Caco-2 (cell line): ENCODE data around the gene PTOV1. TPM values are rescaled to one million over a fixed set of nuclear protein-coding genes. Genes with fewer than 3 reads are reported as not detected.

Experiments
- BruUV-seq: library from RNA; stranded (reverse); fragments of 400-500 nt; replicated peaks from 2 replicates; lab custom pipeline; 2021; lab: Mats Ljungman, UMichigan
- CTCF ChIA-PET: fragments of 300-600 bp; sonication (Branson Sonifier 250); formaldehyde crosslinking; loops from one replicate; lab custom pipeline; 2022; ENCODE audit warnings: antibody characterized with exemption; lab: Charles Lee
- POLR2A ChIA-PET: fragments of 300-600 bp; sonication (Branson Sonifier 250); formaldehyde crosslinking; loops from one replicate; lab custom pipeline; 2022; ENCODE audit warnings: antibody characterized with exemption; lab: Charles Lee
- DNase-seq, 2 experiments: peaks; one replicate each; pipeline versions ENCODE4 v3.0.0 to v3.0.0-alpha.2; 2020 to 2022
- H3K27me3 ChIP-seq: replicated peaks from 2 replicates; pipeline ENCODE4 v1.6.0; 2011; ENCODE audit warnings: low read length; ENCODE audit not compliant: control insufficient read depth, insufficient read depth
- H3K36me3 ChIP-seq: 2 replicates; pipeline ENCODE4 v1.5.1; 2011; ENCODE audit warnings: low read length; ENCODE audit not compliant: control insufficient read depth, insufficient read depth
- H3K4me1 ChIP-seq: fragments of 250-450 bp; sonication (Bioruptor Pico); 2 replicates; pipeline ENCODE4 v1.5.1; 2020; ENCODE audit warnings: mild to moderate bottlenecking
- H3K4me3 ChIP-seq: 2 replicates; pipeline ENCODE4 v1.5.1; 2011; ENCODE audit warnings: low read depth, mild to moderate bottlenecking, control low read depth, low read length
- H3K9me3 ChIP-seq: fragments of 250-450 bp; sonication (Bioruptor Pico); 2 replicates; pipeline ENCODE4 v1.5.1; 2020; ENCODE audit warnings: mild to moderate bottlenecking, moderate library complexity
- H3K27ac Mint-ChIP-seq: one replicate; pipeline ENCODE4 v1.8.0; 2022; ENCODE audit warnings: mixed read lengths; ENCODE audit not compliant: unreplicated experiment
- H3K27me3 Mint-ChIP-seq: one replicate; pipeline ENCODE4 v1.8.0; 2022; ENCODE audit warnings: mixed read lengths; ENCODE audit not compliant: insufficient read depth, unreplicated experiment
- H3K36me3 Mint-ChIP-seq: one replicate; pipeline ENCODE4 v1.8.0; 2022; ENCODE audit warnings: mild to moderate bottlenecking, mixed read lengths; ENCODE audit not compliant: insufficient read depth, unreplicated experiment
- H3K4me1 Mint-ChIP-seq: one replicate; pipeline ENCODE4 v1.8.0; 2022; ENCODE audit warnings: low read depth, mixed read lengths; ENCODE audit not compliant: unreplicated experiment
- H3K4me3 Mint-ChIP-seq: one replicate; pipeline ENCODE4 v1.8.0; 2022; ENCODE audit warnings: mild to moderate bottlenecking, moderate library complexity, mixed read lengths; ENCODE audit not compliant: unreplicated experiment
- H3K9me3 Mint-ChIP-seq: one replicate; pipeline ENCODE4 v1.8.0; 2022; ENCODE audit warnings: mixed read lengths; ENCODE audit not compliant: unreplicated experiment
- CTCF ChIP-seq, 2 experiments: fragments of 200-600 bp in 1 of 2; IDR thresholded peaks; 1 replicate in 1 of 2; 2 replicates in 1 of 2; pipeline versions ENCODE4 v1.5.1 to v1.8.0; 2011 to 2022; ENCODE audit warnings: antibody characterized with exemption in 1 of 2, control low read depth in 1 of 2, inconsistent platforms in 1 of 2, low read depth in 1 of 2, low read length in 1 of 2, mild to moderate bottlenecking in 1 of 2, moderate library complexity in 1 of 2; ENCODE audit not compliant: insufficient read depth in 1 of 2, severe bottlenecking in 1 of 2, unreplicated experiment in 1 of 2
- intact Hi-C: fragments of 100-400 bp; cut with micrococcal nuclease; formaldehyde crosslinking; loops from one replicate; pipeline ENCODE4 v1.10.0; 2022; ENCODE audit not compliant: unreplicated experiment
- total RNA-seq: library from RNA; stranded (reverse); gene quantifications from 2 replicates; pipeline ENCODE4 v1.2.3, GENCODE V29; 2022

PTOV1 gene
- total RNA-seq, 1 experiment from 2014 or later, result 209 TPM

- Histone ChIP-seq H3K4me3 (peak overlapping the region; percentile 48), H3K4me1 (peaks cover 22% of the 10 kb centered on the region), H3K9me3 (no peaks in the 10 kb centered on the region), H3K36me3 (peaks cover 15% of the 10 kb centered on the region), H3K27me3 (no peaks in the 10 kb centered on the region)
- ChIA-PET POLR2A (interaction anchor here (0.9 to 1.7 kb wide), 7 partner anchors 8 to 229 kb away, joined by 6 to 17 read pairs (median 7); partner anchors contain the start of genes AKT1S1, AP2A1, ATF5 and NUP62), CTCF (interaction anchor here (0.6 to 1.1 kb wide), 8 partner anchors 11 to 299 kb away, joined by 3 to 7 read pairs (median 4); partner anchors contain the start of gene PTOV1)
- no peak for DNase-seq
- peaks cover 48% of the 10 kb centered on the region for H3K36me3 Mint-ChIP-seq
- no TSS peak for BruUV-seq
- peaks cover 21% of the 10 kb centered on the region for H3K4me1 Mint-ChIP-seq
- no peaks in the 10 kb centered on the region for H3K27me3 Mint-ChIP-seq
- no peak for TF ChIP-seq CTCF (IDR thresholded peaks at IDR 0.05; ENCODE audit: insufficient read depth in 1 of 2, low read depth in 1 of 2, low read length in 1 of 2, severe bottlenecking in 1 of 2, unreplicated experiment in 1 of 2)
- intact Hi-C loops, result loop anchor here (1.0 to 5.0 kb wide), 3 partner anchors 8 to 192 kb away; partner anchors contain the start of genes AKT1S1, PRMT1 and TBC1D17
- H3K9me3 Mint-ChIP-seq, result no peaks in the 10 kb centered on the region
- H3K4me3 Mint-ChIP-seq, result no peak overlapping the region
- no peak overlapping the region for H3K27ac Mint-ChIP-seq
These were observed 18.1 kb downstream of the PTOV1 start for GRCh38 chr19:49869009-49869483.

- H3K4me3 Mint-ChIP-seq, result no peak overlapping the region
- Histone ChIP-seq H3K36me3 (peaks cover 9% of the 10 kb centered on the region), H3K4me3 (peak overlapping the region; percentile 69), H3K27me3 (no peaks in the 10 kb centered on the region), H3K9me3 (no peaks in the 10 kb centered on the region), H3K4me1 (peaks cover 22% of the 10 kb centered on the region)
- ChIA-PET POLR2A (interaction anchor here (0.9 to 1.7 kb wide), 7 partner anchors 8 to 229 kb away, joined by 6 to 17 read pairs (median 7); partner anchors contain the start of genes AKT1S1, AP2A1, ATF5 and NUP62), CTCF (interaction anchor here (0.6 to 1.1 kb wide), 8 partner anchors 12 to 300 kb away, joined by 3 to 7 read pairs (median 4); partner anchors contain the start of gene PTOV1)
- TF ChIP-seq CTCF (IDR thresholded peaks at IDR 0.05; ENCODE audit: insufficient read depth in 1 of 2, low read depth in 1 of 2, low read length in 1 of 2, severe bottlenecking in 1 of 2, unreplicated experiment in 1 of 2), result peak in 1 of 2 experiments; percentile 19
- H3K27ac Mint-ChIP-seq, result no peak overlapping the region
- DNase-seq, result peak; percentile 98
- H3K4me1 Mint-ChIP-seq, result peaks cover 21% of the 10 kb centered on the region
- intact Hi-C loops, result loop anchor here (1.0 to 10.0 kb wide), 4 partner anchors 8 to 445 kb away; partner anchors contain the start of genes AKT1S1, PRMT1 and TBC1D17
- H3K9me3 Mint-ChIP-seq, result no peaks in the 10 kb centered on the region
- H3K36me3 Mint-ChIP-seq, result peaks cover 47% of the 10 kb centered on the region
- H3K27me3 Mint-ChIP-seq, result no peaks in the 10 kb centered on the region
- BruUV-seq, result TSS peak; percentile 32
These were observed 18.7 kb downstream of the PTOV1 start for GRCh38 chr19:49869484-49870308.

- no peak for DNase-seq
- no peaks in the 10 kb centered on the region for H3K9me3 ChIP-seq
- no TSS peak for BruUV-seq
- peak overlapping the region; percentile 69 for H3K4me3 ChIP-seq
- H3K4me1 ChIP-seq, result peaks cover 22% of the 10 kb centered on the region
- peaks cover 16% of the 10 kb centered on the region for H3K4me1 Mint-ChIP-seq
- H3K4me3 Mint-ChIP-seq, result no peak overlapping the region
- H3K27me3 Mint-ChIP-seq, result no peaks in the 10 kb centered on the region
- no peaks in the 10 kb centered on the region for H3K27me3 ChIP-seq
- H3K9me3 Mint-ChIP-seq, result no peaks in the 10 kb centered on the region
- no peak for TF ChIP-seq CTCF (IDR thresholded peaks at IDR 0.05; ENCODE audit: insufficient read depth in 1 of 2, low read depth in 1 of 2, low read length in 1 of 2, severe bottlenecking in 1 of 2, unreplicated experiment in 1 of 2)
- POLR2A ChIA-PET, result interaction anchor here (1.3 kb wide), 1 partner anchor 20 kb away, joined by 7 read pairs; no protein-coding TSS in a partner anchor
- H3K27ac Mint-ChIP-seq, result no peak overlapping the region
- H3K36me3 ChIP-seq, result peaks cover 6% of the 10 kb centered on the region
- CTCF ChIA-PET, result interaction anchor here (0.6 kb wide), 1 partner anchor 615 kb away, joined by 3 read pairs; no protein-coding TSS in a partner anchor
- intact Hi-C loops, result loop anchor here (10.0 kb wide), 1 partner anchor 444 kb away; no protein-coding TSS in a partner anchor
- H3K36me3 Mint-ChIP-seq, result peaks cover 40% of the 10 kb centered on the region
These were observed 19.4 kb downstream of the PTOV1 start for GRCh38 chr19:49870309-49870901.
